Pancreas (tissue), 10 donors: ENCODE data around the gene CD247. TPM values are rescaled to one million over a fixed set of nuclear protein-coding genes. Genes with fewer than 3 reads are reported as not detected.

Source experiments
- ATAC-seq, 4 donors: fragments of 200-7000 bp; cut with Tn5 transposase; one replicate each; pipeline versions ENCODE4 v1.8.0 to v1.9.1; 2020; ENCODE audit warnings: mild to moderate bottlenecking in 4 of 4, moderate library complexity in 4 of 4
- DNase-seq, 6 donors: peaks; one replicate each; pipeline ENCODE4 v3.0.0-alpha.2; 2020
- FAIRE-seq: peaks from 2 replicates; lab custom pipeline; 2012; peaks lifted over from hg19 to GRCh38; lab: Jason Lieb, UNC
- H3K27ac ChIP-seq, 4 donors: fragments of 200-600 bp; sonication (generic); 1 replicate in 3 of 4; 2 replicates in 1 of 4; pipeline versions ENCODE4 v1.5.0 to v1.8.0; 2020
- H3K27me3 ChIP-seq, 4 donors: fragments of 200-600 bp; one replicate each; pipeline ENCODE4 v1.8.0; 2021
- H3K36me3 ChIP-seq, 3 donors: fragments of 200-600 bp; sonication (generic) in 1 of 3; one replicate each; pipeline versions ENCODE4 v1.5.0 to v1.8.0; 2020 to 2021
- H3K4me1 ChIP-seq, 3 donors: fragments of 200-600 bp; one replicate each; pipeline ENCODE4 v1.8.0; 2021
- H3K4me3 ChIP-seq, 4 donors: fragments of 200-600 bp; sonication (generic) in 2 of 4; one replicate each; pipeline versions ENCODE4 v1.5.0 to v1.8.0; 2020 to 2021
- H3K9me3 ChIP-seq, 4 donors: fragments of 200-600 bp; one replicate each; pipeline ENCODE4 v1.8.0; 2021
- CTCF ChIP-seq, 4 donors: fragments of 200-600 bp; sonication (generic) in 3 of 4; IDR thresholded peaks; one replicate each; pipeline versions ENCODE4 v1.5.0 to v1.8.0; 2021; ENCODE audit warnings: antibody characterized with exemption in 4 of 4
- WGBS, 2 donors: extraction: QIAGEN DNeasy Blood & Tissue Kit; methylation state at CpG; one replicate each; pipeline ENCODE4 v1.1.7; 2013; 5-methylcytosine and 5-hydroxymethylcytosine counted together
- intact Hi-C, 3 donors: fragments of 100-400 bp; cut with DNase I; formaldehyde crosslinking; loops; one replicate each; pipeline versions ENCODE4 v1.11.1 to v1.14.2; 2022
- polyA plus RNA-seq, 2 donors: library from polyadenylated mRNA; stranded (reverse); fragments of 200-250 nt; gene quantifications; one replicate each; pipeline ENCODE4 v1.2.3, GENCODE V29; 2013
- total RNA-seq, 6 donors: library from RNA; stranded (reverse); fragmentation: NEBNext Ultra II Directional in 4 of 6; extraction: Animal tissue kit (Norgen Biotek cat#: 25700) in 4 of 6; gene quantifications; one replicate each; pipeline versions ENCODE4 v1.2.1 to v1.2.4, GENCODE V29; 2021 to 2023
- donor health status: healthy with polysubstance abuse.
- donor health status: DM: no; HTN: no; CAD: no; lungs with moderate emphysema.
- donor health status: DM: no; HTN: no; CAD: no.
- donor health status: control.
- donor health status: control.
- donor health status: Bipolar disorder and iron deficiency.
- donor health status: DM: yes; HTN: yes; CAD: no.
- donor health status: DM: no; HTN: no; CAD: no.
- donor health status: DM: no; HTN: no; CAD: no.
- donor health status: DM: yes; HTN: yes; CAD: no.

Gene CD247
- total and polyA plus RNA-seq, 8 donors: 0.14 to 0.95 (median 0.56) TPM; not detected in 1

DNA sequence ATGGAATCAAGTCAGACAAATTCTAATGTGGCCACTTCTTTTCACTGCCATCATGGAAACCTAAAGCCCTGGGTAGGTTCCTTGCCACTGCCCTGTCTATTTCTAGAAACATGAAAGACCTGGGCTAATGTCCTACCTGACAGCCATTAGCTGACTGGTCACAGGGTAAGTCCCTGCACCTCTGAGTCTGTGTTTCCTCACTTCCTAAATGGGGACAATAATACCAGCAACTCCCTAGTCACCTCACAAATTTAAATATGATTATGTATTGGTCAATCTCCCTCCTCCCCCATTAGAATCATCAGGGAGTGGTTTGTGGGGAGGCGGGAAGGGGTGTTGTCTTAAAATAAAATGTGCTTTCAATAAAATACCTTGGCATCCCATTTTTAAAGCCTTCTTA lies 33.0 kb upstream of the CD247 start:
- TF ChIP-seq CTCF (IDR thresholded peaks at IDR 0.05): no peak
- 95 to 100% methylated on average over 1 of the region's 1 CpG for WGBS, 2 donors
- no peak for FAIRE-seq

GRCh38 chr1:167548059-167548932 lies 30.0 kb upstream of the CD247 start:
- FAIRE-seq (no peak), DNase-seq (no peak), ATAC-seq (peak in 2 of 4 donors; percentile 23 to 32)
- no peaks in the 10 kb centered on the region for H3K9me3 ChIP-seq
- H3K27me3 ChIP-seq: no peaks in the 10 kb centered on the region
- peak overlapping the region in 2 of 4 donors; percentile 9 to 18 for H3K27ac ChIP-seq
- H3K4me1 ChIP-seq: peaks cover 4 to 13% (median 11%) of the 10 kb centered on the region in 3 donors
- intact Hi-C loops: no loop called here
- 61 to 64% methylated on average over 5 of the region's 5 CpGs for WGBS, 2 donors
- no peak overlapping the region for H3K4me3 ChIP-seq
- no peak for TF ChIP-seq CTCF (IDR thresholded peaks at IDR 0.05)
- peaks cover 0 to 19% (median 0%) of the 10 kb centered on the region in 3 donors for H3K36me3 ChIP-seq

More for the DNA sequence above, 33.0 kb upstream of the CD247 start:
- ATAC-seq: no peak
- intact Hi-C loops: no loop called here
- H3K27ac ChIP-seq: no peak overlapping the region
- no peaks in the 10 kb centered on the region for H3K9me3 ChIP-seq
- peaks cover 4 to 18% (median 15%) of the 10 kb centered on the region in 3 donors for H3K4me1 ChIP-seq
- no peaks in the 10 kb centered on the region for H3K27me3 ChIP-seq
- no peaks in the 10 kb centered on the region for H3K36me3 ChIP-seq
- DNase-seq: no peak
- no peak overlapping the region for H3K4me3 ChIP-seq

GRCh38 chr1:167546935-167547334 lies 28.6 kb upstream of the CD247 start:
- H3K27ac ChIP-seq: no peak overlapping the region
- H3K27me3 ChIP-seq: no peaks in the 10 kb centered on the region
- FAIRE-seq: no peak
- 76 to 86% methylated on average over 1 of the region's 1 CpG for WGBS, 2 donors
- H3K9me3 ChIP-seq: no peaks in the 10 kb centered on the region
- H3K4me3 ChIP-seq: no peak overlapping the region
- peaks cover 0 to 19% (median 0%) of the 10 kb centered on the region in 3 donors for H3K36me3 ChIP-seq
- peaks cover 0 to 6% (median 5%) of the 10 kb centered on the region in 3 donors for H3K4me1 ChIP-seq
- TF ChIP-seq CTCF (IDR thresholded peaks at IDR 0.05): no peak
- intact Hi-C loops: no loop called here
- ATAC-seq: no peak
- DNase-seq: no peak

- FAIRE-seq: no peak
- no peak for DNase-seq
- Histone ChIP-seq H3K27me3 (no peaks in the 10 kb centered on the region), H3K9me3 (no peaks in the 10 kb centered on the region), H3K4me1 (peaks cover 0 to 3% (median 0%) of the 10 kb centered on the region in 3 donors), H3K36me3 (peaks cover 0 to 19% (median 0%) of the 10 kb centered on the region in 3 donors), H3K27ac (no peak overlapping the region), H3K4me3 (no peak overlapping the region)
- no peak for TF ChIP-seq CTCF (IDR thresholded peaks at IDR 0.05)
- intact Hi-C loops: no loop called here
- 68 to 72% methylated on average over 4 of the region's 4 CpGs for WGBS, 2 donors
- ATAC-seq: no peak
Observed at GRCh38 chr1:167545349-167545748, 27.0 kb upstream of the CD247 start.
